GM11168 (cell line): Measurements from ENCODE around the gene VAV1.

Experiments used
- in situ Hi-C: fragments of 300-500 bp; cut with MboI; formaldehyde crosslinking; loops from one replicate; pipeline ENCODE4 v1.12.0; 2022; ENCODE audit warnings: low sequenced_read_pairs; ENCODE audit not compliant: unreplicated experiment

Gene VAV1, protein sequence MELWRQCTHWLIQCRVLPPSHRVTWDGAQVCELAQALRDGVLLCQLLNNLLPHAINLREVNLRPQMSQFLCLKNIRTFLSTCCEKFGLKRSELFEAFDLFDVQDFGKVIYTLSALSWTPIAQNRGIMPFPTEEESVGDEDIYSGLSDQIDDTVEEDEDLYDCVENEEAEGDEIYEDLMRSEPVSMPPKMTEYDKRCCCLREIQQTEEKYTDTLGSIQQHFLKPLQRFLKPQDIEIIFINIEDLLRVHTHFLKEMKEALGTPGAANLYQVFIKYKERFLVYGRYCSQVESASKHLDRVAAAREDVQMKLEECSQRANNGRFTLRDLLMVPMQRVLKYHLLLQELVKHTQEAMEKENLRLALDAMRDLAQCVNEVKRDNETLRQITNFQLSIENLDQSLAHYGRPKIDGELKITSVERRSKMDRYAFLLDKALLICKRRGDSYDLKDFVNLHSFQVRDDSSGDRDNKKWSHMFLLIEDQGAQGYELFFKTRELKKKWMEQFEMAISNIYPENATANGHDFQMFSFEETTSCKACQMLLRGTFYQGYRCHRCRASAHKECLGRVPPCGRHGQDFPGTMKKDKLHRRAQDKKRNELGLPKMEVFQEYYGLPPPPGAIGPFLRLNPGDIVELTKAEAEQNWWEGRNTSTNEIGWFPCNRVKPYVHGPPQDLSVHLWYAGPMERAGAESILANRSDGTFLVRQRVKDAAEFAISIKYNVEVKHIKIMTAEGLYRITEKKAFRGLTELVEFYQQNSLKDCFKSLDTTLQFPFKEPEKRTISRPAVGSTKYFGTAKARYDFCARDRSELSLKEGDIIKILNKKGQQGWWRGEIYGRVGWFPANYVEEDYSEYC

DNA sequence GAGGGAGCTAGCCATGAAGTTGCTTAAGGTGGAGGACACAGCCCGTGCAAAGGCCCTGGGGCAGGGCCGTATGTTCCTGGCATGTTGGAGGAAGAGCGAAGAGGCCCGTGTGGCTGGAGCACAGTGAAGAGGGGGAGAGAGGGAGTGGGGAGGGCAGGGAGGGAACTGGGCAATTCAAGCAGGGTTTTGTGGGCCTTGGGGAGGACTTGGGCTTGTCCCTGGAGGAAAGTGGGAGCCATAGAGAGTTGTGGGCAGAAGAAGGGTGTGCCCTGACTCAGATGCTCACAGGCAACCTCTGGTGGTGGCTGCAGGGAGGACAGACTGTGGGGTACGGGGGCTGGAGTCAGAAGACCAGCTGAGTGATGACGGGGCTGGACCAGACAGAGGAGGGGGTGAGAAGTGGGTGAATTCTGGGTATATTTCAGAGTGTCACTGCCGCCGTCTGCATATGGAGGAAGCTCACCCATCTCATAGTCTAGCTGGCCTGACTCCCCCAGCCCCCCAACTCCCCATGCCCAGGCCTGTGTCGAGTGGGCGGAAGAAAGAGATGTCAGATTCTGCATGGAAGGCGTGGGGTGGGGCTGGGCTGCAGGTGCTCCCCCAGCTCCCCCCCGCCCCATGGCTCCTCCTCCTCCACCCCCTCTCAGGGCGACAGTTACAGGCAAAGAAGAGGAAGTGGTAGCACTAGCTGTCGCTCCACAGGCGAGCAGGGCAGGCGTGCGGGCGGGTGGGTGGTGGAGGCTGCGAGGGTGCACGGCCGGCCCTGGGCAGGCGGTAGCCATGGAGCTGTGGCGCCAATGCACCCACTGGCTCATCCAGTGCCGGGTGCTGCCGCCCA lies at the start of gene VAV1:
TSS of gene VAV1 (plus strand) at position 681 of the 838 bp plus-strand sequence. CDS start at position 781, 100 bp downstream.
- in situ Hi-C loops: no loop called here

DNA sequence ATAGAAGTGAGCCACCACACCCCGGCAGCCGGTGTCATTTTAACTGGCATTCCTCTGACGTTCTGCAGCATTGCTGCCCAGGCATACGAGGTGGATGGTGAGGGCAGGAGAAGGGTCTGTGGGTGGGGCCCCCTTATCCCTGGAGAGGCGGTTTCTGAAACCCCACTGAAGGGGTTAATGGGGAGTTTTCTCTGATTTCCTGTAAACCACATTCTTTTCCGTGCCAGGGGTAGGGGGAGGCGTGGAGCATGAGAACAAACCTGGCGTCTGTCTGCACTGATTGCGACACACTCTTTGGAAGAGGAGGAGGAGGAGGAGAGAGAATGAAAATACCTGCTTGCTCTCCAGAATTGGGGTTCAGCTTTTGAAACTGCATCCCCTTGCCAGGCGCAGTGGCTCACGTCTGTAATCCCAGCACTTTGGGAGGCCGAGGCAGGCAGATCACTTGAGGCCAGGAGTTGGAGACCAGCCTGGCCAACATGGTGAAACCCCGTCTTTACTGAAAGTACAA lies 49.3 kb upstream of the VAV1 start:
- in situ Hi-C loops: no loop called here

DNA sequence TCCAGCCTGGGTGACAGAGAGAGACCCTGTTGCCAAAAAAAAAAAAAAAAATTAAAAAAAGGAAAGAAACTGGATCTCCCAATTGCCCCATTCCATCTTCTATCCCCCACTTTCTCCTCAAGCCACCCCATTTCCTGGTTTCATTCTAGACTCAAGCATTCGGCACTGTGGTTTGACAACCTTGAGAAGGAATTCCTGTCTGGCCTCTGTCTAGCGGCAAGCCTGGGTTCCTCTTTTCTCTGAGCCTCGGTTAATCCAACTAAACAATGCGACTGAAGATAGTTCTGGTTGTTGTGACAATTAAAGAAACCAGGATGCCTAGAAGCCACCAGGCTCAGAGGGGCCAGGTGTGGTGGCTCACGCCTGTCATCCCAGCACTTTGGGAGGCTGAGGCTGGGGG lies 48.8 kb upstream of the VAV1 start:
- in situ Hi-C loops: no loop called here

DNA sequence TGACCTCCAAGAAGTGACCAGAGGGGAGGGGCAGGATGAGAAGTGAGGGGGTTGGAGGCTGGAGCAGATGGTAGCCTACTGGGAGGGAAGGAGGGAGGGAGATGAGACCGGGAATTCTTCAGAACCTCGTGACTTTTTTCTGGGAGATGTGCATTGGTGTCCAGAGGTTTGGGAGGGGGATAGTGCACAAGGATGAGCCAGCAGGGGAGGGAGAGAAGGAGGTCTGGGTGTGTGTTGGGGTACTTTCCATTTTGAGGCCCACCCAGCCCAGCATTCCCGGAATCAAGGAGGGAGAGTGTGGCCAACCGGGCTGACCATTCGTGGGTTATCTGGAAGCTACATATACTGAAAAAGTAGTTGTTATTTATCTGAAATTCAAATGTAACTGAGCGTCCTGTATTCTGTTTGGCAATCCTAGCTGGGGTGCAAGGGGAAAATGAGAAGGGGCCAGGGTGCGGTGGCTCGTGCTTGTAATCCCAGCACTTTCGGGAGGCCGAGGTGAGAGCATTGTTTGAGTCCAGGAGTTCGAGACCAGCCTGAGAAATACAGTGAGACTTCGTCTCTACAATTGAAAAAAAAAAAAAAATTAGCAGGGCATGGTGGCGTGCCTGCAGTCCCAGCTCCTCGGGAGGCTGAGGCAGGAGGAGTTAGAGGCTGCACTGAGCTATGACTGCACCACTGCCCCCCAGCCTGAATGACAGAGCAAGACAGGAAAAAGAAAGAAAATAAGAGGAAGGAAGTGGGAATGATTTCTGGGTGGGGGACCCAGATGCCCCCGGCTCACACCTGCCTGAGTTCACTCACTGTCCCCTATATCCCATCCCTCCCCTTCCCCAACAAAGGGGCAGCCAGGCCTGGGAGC lies 47.6 kb upstream of the VAV1 start:
- in situ Hi-C loops: no loop called here

DNA sequence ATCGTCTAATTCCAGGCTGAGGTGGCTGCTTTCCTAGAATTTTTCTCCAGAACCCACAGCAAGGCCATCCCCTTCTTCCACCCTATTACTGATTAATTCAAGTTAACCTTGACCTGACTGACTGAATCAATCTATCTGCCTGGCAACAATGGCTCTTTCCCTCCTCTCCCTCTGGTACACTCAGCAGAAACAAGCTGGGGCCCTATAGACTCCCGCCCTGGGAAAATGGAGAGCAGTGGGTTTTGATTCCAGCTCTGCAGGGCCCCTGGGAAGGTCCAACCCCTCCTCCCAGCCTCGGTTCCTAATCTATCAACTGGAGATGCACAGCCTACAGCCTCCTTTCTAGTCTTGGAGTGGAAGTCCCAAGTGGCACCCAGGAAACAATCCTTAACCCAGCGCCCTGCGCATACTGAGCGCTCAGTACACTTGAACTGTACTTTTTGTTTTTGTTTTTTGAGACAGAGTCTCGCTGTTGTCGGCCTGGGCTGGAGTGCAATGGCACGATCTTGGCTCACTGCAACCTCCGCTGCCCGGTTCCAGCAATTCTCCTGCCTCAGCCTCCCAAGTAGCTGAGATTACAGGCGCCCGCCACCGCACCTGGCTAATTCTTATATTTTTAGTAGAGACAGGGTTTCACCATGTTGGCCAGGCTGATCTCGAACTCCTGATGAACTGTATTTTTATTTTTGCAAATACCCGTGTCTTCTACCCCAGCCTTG lies 46.8 kb upstream of the VAV1 start:
- in situ Hi-C loops: no loop called here

DNA sequence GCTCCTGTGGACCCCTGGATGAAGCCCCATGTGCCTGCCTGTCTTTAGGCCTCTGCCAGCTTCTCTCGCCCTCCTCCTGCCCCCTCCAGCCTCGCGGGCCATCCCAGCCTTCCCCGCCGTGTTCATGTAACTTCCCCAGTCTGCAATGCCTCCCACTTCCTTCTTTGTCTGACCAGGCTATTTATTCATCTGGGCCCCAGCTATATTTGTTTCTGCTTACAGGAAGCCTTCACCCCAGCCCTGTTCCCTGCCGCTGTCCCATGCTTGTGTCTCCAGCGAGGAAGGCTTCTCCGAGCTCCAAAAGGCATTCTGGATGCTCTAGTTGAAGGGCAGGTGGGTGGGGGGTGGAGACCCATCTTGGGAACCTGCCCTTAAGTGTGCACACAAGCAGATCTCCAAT lies 44.2 kb upstream of the VAV1 start:
- in situ Hi-C loops: no loop called here

DNA sequence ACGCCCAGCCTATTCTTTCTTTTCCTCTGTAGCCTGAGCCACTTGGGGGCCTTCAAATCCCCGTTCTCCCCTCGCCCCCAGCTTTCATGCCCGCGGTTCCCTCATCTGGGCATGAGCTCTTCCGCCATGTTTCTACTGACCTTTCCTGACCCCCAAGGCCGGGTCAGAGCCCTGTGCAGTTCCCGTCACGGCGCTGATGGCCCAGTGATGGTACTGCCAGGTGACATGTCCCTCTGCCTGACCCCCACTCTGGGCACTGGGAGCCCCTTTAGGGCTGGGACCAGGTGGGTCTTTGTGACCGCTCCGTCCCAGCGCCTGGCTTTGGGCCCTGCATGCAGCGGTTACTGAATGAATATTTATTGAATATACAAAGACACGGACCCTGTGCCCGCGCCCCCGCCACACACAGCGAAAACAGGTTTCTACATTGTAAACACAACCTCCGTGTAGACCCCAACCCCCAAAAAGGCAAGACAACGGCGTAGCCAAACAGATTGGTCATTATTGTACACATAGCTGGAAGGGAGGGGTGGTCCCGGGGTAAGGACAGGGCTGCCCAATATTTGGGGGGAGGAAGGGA lies 42.8 kb upstream of the VAV1 start:
- in situ Hi-C loops: loop anchor here (10.0 kb wide), 1 partner anchor 205 kb away; no protein-coding TSS in a partner anchor

DNA sequence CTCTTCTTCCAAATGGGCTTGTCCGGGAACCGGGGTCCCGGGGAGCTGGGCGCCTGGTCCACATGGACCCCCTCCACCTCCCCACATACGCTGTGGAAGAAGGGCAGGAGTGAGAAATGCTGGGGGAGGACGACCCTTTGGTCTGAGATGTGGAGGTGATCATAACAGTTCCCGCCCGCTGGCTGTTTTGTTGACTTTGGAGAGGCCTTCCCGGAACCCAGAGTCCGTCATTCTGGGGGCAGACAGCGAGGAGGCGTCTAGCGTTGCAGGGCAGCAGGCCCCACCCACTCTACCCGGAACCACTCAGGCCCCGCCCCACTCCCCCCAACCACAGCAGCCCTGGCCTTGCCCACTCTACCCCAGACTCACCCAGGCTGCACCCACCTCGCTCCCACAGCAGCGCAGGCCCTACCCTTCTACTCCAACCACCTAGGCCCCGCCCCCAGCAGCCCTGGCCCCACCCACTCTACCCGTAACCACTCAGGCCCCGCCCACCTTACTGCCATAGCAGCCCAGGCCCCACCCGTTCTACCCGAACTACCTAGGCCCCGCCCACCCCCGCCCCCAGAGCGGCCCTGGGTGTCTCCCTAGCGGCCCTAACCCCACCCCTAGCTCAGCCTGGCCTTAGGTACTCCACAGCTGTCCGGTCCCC lies 42.2 kb upstream of the VAV1 start:
- in situ Hi-C loops: loop anchor here (10.0 kb wide), 1 partner anchor 205 kb away; no protein-coding TSS in a partner anchor

DNA sequence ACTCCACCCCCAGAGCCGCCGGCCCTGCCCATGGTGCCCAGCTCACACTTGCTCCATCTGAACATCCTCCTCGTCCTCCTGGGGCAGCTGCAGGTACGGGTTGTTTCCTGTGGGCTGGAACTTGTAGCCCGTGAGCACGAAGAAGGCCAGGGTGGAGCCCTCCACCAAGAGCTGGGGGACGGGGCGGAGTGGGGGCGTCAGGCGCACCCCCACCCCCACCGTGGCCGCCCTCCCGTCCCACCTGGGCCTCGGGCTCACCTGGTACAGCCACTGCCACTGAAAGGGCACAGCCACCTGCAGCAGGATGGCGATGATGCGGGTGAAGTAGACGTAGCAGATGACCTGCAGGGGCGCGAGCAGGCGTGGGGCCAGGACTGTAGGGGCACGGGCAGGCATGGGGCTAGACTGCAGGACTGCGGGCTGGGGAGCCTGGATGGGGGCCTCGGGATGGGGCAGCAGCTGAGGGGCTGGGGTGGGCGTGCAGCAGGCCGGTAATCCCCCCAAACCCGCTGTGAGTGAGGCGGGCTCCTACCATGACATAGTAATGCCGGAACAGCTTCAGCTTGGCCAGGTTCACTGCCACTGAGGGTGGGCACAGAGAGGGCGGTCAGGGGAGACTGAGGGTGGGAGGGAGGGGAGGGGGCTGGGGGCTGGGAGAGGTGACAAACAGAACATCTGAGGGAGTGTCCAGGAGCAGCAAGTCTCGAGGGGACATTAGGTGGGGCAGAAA lies 41.4 kb upstream of the VAV1 start:
- in situ Hi-C loops: loop anchor here (10.0 kb wide), 1 partner anchor 206 kb away; no protein-coding TSS in a partner anchor

DNA sequence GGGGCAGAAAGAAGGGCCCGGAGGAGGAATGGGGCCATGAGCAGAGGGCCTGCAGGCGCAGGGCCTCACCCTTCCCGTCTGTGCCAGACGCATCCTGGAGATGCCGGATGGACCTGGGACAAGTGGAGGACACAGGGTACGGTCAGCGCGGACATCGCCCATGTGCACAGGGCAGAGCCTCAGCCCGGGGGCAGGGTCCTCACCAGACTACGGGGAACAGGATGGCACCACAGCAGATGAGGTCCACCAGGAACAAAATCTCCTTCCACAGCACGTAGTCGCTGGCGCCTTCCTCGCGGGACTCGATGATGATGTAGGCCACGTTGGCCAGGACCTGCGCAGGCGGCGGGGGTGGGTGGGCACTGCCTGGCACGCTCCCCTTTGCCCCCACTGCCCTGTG lies 40.7 kb upstream of the VAV1 start:
- in situ Hi-C loops: loop anchor here (10.0 kb wide), 1 partner anchor 207 kb away; no protein-coding TSS in a partner anchor

DNA sequence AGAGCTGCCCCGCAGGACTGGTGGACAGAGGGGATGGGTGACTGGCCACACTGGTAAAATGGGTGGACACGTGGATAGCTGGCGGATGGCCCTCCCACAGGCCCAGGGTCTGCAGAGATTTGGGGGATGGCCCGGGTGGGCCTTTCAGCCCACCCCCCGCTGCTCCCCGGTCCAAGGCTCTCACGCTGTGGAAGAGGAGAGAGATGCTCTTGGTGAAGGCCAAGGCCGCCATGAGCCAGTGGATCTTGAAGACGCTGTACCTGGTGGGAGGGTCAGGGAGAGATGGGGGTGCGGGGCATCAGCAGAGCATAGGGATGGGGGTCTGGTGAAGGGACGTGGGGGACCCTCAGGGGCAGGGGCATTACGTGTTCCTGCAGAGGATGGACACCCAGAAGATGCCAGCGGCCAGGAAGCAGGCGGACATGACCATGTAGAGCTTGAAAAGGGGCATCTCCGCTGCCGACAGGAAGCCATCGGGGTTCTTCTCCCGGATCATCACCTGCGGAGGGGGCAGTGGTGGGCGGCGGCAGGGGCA lies 39.6 kb upstream of the VAV1 start:
- in situ Hi-C loops: loop anchor here (10.0 kb wide), 1 partner anchor 208 kb away; no protein-coding TSS in a partner anchor

DNA sequence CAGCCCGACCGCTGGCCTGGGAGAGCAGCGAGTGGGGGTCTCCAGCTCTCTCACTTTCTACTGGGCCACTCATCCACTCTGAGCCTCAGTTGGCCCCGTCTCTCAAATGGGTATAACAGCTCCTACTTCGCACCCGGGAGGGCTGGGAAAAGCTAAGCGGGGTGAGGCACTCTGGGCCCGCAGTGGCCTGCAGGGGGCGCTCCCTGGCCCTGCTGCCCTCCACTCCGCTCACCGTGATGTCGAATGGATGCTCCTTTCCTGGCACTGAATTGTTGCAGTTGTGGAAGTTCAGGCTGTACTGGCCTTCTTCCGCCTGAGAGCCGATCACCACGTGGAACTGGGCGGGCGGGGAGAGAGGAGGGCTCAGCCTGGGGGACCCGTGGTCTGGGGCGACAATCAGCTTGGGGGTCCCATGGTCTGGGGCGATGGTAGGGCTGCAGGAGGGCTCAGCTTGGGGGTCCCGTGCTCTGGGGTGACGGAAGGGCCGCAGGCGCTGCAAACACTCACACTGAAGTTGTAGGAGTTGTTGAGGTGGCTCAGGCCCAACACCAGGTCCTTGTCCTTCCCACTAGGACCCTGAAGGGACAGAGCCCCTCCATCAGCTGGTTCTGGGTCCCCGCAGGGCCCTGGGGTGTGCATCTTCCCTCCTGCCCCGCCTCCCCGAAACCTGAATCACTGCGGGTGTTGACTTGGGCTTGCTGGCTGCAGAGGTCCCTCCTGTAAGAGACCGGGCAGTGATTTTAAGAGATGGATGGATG lies 39.0 kb upstream of the VAV1 start:
- in situ Hi-C loops: loop anchor here (10.0 kb wide), 1 partner anchor 209 kb away; no protein-coding TSS in a partner anchor

DNA sequence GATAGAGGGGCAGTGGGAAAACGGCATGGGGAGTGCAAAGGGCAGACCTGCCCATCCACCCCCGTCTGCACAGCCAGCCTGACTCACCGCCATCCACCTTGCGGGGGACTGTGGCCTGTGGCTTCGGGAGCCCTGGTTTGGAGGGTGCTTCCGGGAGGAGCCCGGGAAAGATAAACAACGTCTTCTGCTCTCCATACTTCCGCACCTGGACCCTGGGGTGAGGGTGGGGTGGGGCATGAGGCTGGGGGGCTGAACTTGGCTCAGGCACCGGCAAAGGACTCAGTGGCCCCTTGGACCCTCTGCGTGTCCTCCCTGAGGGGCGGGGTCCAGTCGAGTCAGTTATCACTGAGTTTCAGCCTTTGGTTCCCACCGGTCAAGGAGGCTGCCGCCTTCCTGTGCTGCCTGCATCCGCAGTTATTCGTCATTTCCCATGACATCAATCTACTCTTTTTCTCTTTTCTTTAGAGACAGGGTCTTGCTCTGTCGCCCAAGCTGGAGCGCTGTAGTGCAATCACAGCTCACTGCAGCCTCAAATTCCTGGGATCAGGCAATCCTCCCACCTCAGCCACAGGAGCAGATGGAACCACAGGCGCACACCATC lies 38.3 kb upstream of the VAV1 start:
- in situ Hi-C loops: loop anchor here (10.0 kb wide), 1 partner anchor 209 kb away; no protein-coding TSS in a partner anchor

DNA sequence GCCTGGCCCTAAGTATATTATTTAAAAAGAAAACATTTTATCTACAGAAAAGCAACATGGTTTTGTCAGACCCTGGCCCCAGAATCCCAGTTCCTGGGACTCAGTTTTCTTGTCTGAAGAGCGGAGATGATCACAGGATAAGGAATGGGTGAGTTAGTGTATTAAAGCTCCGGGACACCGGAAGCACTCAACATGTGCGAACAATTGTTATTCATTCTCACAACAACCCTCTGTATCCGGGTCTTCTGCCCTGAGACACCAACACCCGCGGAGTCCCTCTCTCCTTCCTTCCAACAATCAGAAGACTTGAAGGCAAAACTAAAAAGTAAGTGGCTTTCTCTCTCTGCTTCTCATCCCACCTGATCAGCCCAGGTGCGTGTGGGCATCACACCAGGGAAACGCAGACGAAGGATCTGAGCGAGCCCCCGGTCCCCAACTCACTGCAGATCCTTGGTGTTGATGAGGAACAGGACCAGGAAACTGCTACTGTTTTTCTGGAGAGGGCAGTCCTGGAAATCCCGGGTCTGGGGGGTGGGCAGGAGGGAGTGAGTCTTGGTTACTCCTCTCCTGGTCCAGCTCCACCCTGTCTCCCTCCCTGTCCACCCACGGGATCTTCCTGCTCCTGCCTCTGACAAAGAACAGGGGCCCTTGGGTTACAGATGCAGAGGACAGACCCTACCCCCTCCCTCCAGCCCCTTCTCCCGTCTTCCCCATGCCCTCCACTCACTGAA lies 37.2 kb upstream of the VAV1 start:
- in situ Hi-C loops: loop anchor here (5.0 to 10.0 kb wide), 2 partner anchors 88 to 211 kb away; no protein-coding TSS in a partner anchor
